Mesendoderm (in vitro differentiated cells): ENCODE measurements around the gene UMPS.

ENCODE experiments used
- DNase-seq: peaks from one replicate; pipeline ENCODE4 v3.0.0; 2013
- H2AK5ac ChIP-seq: 2 replicates; pipeline ENCODE4 v1.6.1; 2013; ENCODE audit warnings: low read length, inconsistent platforms
- H2BK120ac ChIP-seq: 2 replicates; pipeline ENCODE4 v1.6.1; 2013; ENCODE audit warnings: low read depth, mild to moderate bottlenecking, low read length, moderate library complexity, mixed read lengths
- H2BK15ac ChIP-seq: replicated peaks from 2 replicates; pipeline ENCODE4 v1.6.1; 2013; ENCODE audit warnings: low read depth, mild to moderate bottlenecking, moderate library complexity
- H2BK5ac ChIP-seq: 2 replicates; pipeline ENCODE4 v1.6.1; 2013; ENCODE audit warnings: low read length, inconsistent platforms
- H3K18ac ChIP-seq: 2 replicates; pipeline ENCODE4 v1.6.1; 2013; ENCODE audit warnings: mild to moderate bottlenecking, low read length, mixed read lengths
- H3K23ac ChIP-seq: one replicate; pipeline ENCODE4 v1.6.1; 2013; ENCODE audit warnings: low read length
- H3K27ac ChIP-seq: 2 replicates; pipeline ENCODE4 v1.5.1; 2013; ENCODE audit warnings: low read depth, mild to moderate bottlenecking, inconsistent platforms, low read length, moderate library complexity
- H3K27me3 ChIP-seq: 2 replicates; pipeline ENCODE4 v1.6.1; 2013; ENCODE audit warnings: low read length, control low read depth, mild to moderate bottlenecking, inconsistent platforms; ENCODE audit not compliant: insufficient read depth, poor library complexity
- H3K36me3 ChIP-seq: 2 replicates; pipeline ENCODE4 v1.6.1; 2013; ENCODE audit warnings: low read length, inconsistent platforms; ENCODE audit not compliant: control insufficient read depth, insufficient read depth
- H3K4ac ChIP-seq: one replicate; pipeline ENCODE4 v1.6.1; 2013; ENCODE audit warnings: low read depth, mild to moderate bottlenecking, low read length, moderate library complexity
- H3K4me1 ChIP-seq: 2 replicates; pipeline ENCODE4 v1.6.1; 2013; ENCODE audit warnings: low read depth, low read length, inconsistent platforms; ENCODE audit not compliant: control insufficient read depth
- H3K4me2 ChIP-seq: 2 replicates; pipeline ENCODE4 v1.6.1; 2013; ENCODE audit warnings: low read length
- H3K4me3 ChIP-seq: 2 replicates; pipeline ENCODE4 v1.5.1; 2013; ENCODE audit warnings: mild to moderate bottlenecking, low read length
- H3K56ac ChIP-seq: one replicate; pipeline ENCODE4 v1.6.1; 2013; ENCODE audit warnings: low read length
- H3K79me1 ChIP-seq: 2 replicates; pipeline ENCODE4 v1.6.1; 2013; ENCODE audit warnings: low read length, inconsistent platforms
- H3K79me2 ChIP-seq: 2 replicates; pipeline ENCODE4 v1.6.1; 2013; ENCODE audit warnings: mild to moderate bottlenecking, low read length; ENCODE audit not compliant: control insufficient read depth, insufficient read depth
- H3K9ac ChIP-seq: 2 replicates; pipeline ENCODE4 v1.6.1; 2013; ENCODE audit warnings: low read length, inconsistent platforms
- H4K5ac ChIP-seq: one replicate; pipeline ENCODE4 v1.6.1; 2013; ENCODE audit warnings: low read length
- H4K8ac ChIP-seq: one replicate; pipeline ENCODE4 v1.6.1; 2013; ENCODE audit warnings: low read depth, mild to moderate bottlenecking, control low read depth, low read length, moderate library complexity
- WGBS: extraction: QIAGEN DNeasy Blood & Tissue Kit; methylation state at CpG from one replicate; pipeline ENCODE4 v1.1.7; 2013; ENCODE audit warnings: low lambda C conversion rate, missing lambda C conversion rate; ENCODE audit not compliant: insufficient coverage; ENCODE audit errors: extremely low coverage; 5-methylcytosine and 5-hydroxymethylcytosine counted together

The UMPS gene

GRCh38 chr3:124769462-124769861 is 39.2 kb downstream of the UMPS start:
- no peak for DNase-seq
- Histone ChIP-seq H3K79me1 (peaks cover 14% of the 10 kb centered on the region), H3K18ac (no peak overlapping the region), H2BK5ac (no peak overlapping the region), H3K4ac (no peak overlapping the region), H3K4me2 (no peak overlapping the region), H4K8ac (no peak overlapping the region), H3K9ac (no peak overlapping the region), H3K56ac (no peak overlapping the region), H2AK5ac (no peak overlapping the region), H3K23ac (no peak overlapping the region), H3K4me3 (no peak overlapping the region), H4K5ac (no peak overlapping the region), H3K79me2 (no peaks in the 10 kb centered on the region), H3K27ac (no peak overlapping the region), H2BK120ac (no peak overlapping the region), H3K4me1 (no peaks in the 10 kb centered on the region), H2BK15ac (no peak overlapping the region), H3K27me3 (no peaks in the 10 kb centered on the region), H3K36me3 (peaks cover 43% of the 10 kb centered on the region)
- WGBS: no CpG with 5 or more reads among the region's 9 CpGs

- Histone ChIP-seq H2BK5ac (no peak overlapping the region), H3K18ac (no peak overlapping the region), H3K9ac (no peak overlapping the region), H3K36me3 (peaks cover 38% of the 10 kb centered on the region), H4K8ac (no peak overlapping the region), H3K4me1 (peaks cover 3% of the 10 kb centered on the region), H3K4me3 (no peak overlapping the region), H2BK15ac (no peak overlapping the region), H3K4ac (no peak overlapping the region), H3K79me1 (peaks cover 18% of the 10 kb centered on the region), H4K5ac (no peak overlapping the region), H3K79me2 (peaks cover 4% of the 10 kb centered on the region), H3K56ac (no peak overlapping the region), H3K23ac (no peak overlapping the region), H3K27ac (no peak overlapping the region), H2BK120ac (no peak overlapping the region), H3K27me3 (no peaks in the 10 kb centered on the region), H2AK5ac (no peak overlapping the region), H3K4me2 (no peak overlapping the region)
- DNase-seq: no peak
- no CpG with 5 or more reads among the region's 10 CpGs for WGBS
Observed at GRCh38 chr3:124770336-124771082, 40.3 kb downstream of the UMPS start.

- H2BK5ac ChIP-seq: no peak overlapping the region
- H3K18ac ChIP-seq: no peak overlapping the region
- H4K5ac ChIP-seq: no peak overlapping the region
- peaks cover 20% of the 10 kb centered on the region for H3K79me1 ChIP-seq
- no peak overlapping the region for H4K8ac ChIP-seq
- no CpG with 5 or more reads among the region's 2 CpGs for WGBS
- peaks cover 35% of the 10 kb centered on the region for H3K36me3 ChIP-seq
- no peak overlapping the region for H3K56ac ChIP-seq
- H2BK120ac ChIP-seq: no peak overlapping the region
- no peak overlapping the region for H3K4me2 ChIP-seq
- H3K27me3 ChIP-seq: no peaks in the 10 kb centered on the region
- no peak overlapping the region for H2AK5ac ChIP-seq
- peaks cover 3% of the 10 kb centered on the region for H3K4me1 ChIP-seq
- no peak overlapping the region for H3K23ac ChIP-seq
- no peak overlapping the region for H3K27ac ChIP-seq
- H3K4ac ChIP-seq: no peak overlapping the region
- no peak overlapping the region for H2BK15ac ChIP-seq
- H3K9ac ChIP-seq: no peak overlapping the region
- peaks cover 4% of the 10 kb centered on the region for H3K79me2 ChIP-seq
- DNase-seq: no peak
- no peak overlapping the region for H3K4me3 ChIP-seq
Observed at GRCh38 chr3:124771083-124771445, 40.8 kb downstream of the UMPS start.

GRCh38 chr3:124772081-124772831 is 42.0 kb downstream of the UMPS start:
- no peak overlapping the region for H3K18ac ChIP-seq
- peaks cover 3% of the 10 kb centered on the region for H3K4me1 ChIP-seq
- no peak overlapping the region for H3K27ac ChIP-seq
- H3K56ac ChIP-seq: no peak overlapping the region
- H3K23ac ChIP-seq: no peak overlapping the region
- H2AK5ac ChIP-seq: no peak overlapping the region
- no peak overlapping the region for H2BK15ac ChIP-seq
- DNase-seq: no peak
- H3K4ac ChIP-seq: no peak overlapping the region
- peaks cover 19% of the 10 kb centered on the region for H3K79me1 ChIP-seq
- H2BK120ac ChIP-seq: no peak overlapping the region
- H4K8ac ChIP-seq: no peak overlapping the region
- WGBS: no CpG with 5 or more reads among the region's 17 CpGs
- no peak overlapping the region for H3K9ac ChIP-seq
- no peak overlapping the region for H3K4me3 ChIP-seq
- H3K36me3 ChIP-seq: peaks cover 28% of the 10 kb centered on the region
- no peak overlapping the region for H3K4me2 ChIP-seq
- no peak overlapping the region for H4K5ac ChIP-seq
- no peak overlapping the region for H2BK5ac ChIP-seq
- peaks cover 4% of the 10 kb centered on the region for H3K79me2 ChIP-seq
- no peaks in the 10 kb centered on the region for H3K27me3 ChIP-seq

GRCh38 chr3:124773351-124774326 is 43.4 kb downstream of the UMPS start:
- Histone ChIP-seq H3K4ac (no peak overlapping the region), H3K27ac (peak overlapping the region; percentile 24), H3K4me1 (peaks cover 3% of the 10 kb centered on the region), H4K5ac (no peak overlapping the region), H3K27me3 (no peaks in the 10 kb centered on the region), H3K4me2 (no peak overlapping the region), H3K9ac (no peak overlapping the region), H2BK120ac (no peak overlapping the region), H4K8ac (no peak overlapping the region), H2BK5ac (no peak overlapping the region), H2BK15ac (no peak overlapping the region), H3K56ac (no peak overlapping the region), H3K79me2 (peaks cover 8% of the 10 kb centered on the region), H3K23ac (no peak overlapping the region), H2AK5ac (no peak overlapping the region), H3K36me3 (peaks cover 25% of the 10 kb centered on the region), H3K79me1 (peaks cover 21% of the 10 kb centered on the region), H3K18ac (no peak overlapping the region), H3K4me3 (no peak overlapping the region)
- no CpG with 5 or more reads among the region's 17 CpGs for WGBS
- DNase-seq: no peak
